DMS79 (cell line): ENCODE data around the gene AARSD1.
"Not testable (repeated sequence)": the region's sequence is repeated elsewhere in the genome, so short reads cannot be mapped to it uniquely, and the experiment has no call there.

Experiments
- DNase-seq: peaks from one replicate; lab custom pipeline; 2025; lab: John Stamatoyannopoulos, UW

AARSD1 gene

DNA sequence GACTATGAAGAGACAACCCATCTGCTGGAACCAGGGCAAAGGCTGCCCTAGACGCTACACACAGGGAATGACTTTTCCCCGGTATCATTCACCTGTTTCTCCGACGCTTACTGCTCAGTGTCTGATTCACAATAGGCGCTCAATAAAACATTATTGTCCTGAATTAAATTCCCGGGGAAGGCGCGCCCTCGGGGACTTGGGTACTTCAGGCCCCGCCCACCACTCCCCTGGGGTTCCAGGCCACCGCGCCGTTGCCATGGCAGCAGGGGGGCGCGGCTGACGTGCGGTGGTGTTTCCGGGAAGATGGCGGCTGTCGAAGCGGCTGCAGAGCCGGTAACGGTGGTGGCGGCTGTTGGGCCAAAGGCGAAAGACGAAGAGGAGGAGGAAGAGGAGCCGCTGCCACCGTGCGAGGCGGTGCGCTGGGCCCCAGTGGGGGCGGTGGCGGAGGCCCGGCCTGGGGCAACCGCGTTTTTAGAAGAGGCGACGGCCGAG is 16.1 kb upstream of the AARSD1 start, which contains the start of gene RUNDC1:
RUNDC1 (plus strand) TSS at position 292 of the 492 bp plus-strand sequence; CDS start at position 304, 12 bp downstream.
- DNase-seq = peak; percentile 76

DNA sequence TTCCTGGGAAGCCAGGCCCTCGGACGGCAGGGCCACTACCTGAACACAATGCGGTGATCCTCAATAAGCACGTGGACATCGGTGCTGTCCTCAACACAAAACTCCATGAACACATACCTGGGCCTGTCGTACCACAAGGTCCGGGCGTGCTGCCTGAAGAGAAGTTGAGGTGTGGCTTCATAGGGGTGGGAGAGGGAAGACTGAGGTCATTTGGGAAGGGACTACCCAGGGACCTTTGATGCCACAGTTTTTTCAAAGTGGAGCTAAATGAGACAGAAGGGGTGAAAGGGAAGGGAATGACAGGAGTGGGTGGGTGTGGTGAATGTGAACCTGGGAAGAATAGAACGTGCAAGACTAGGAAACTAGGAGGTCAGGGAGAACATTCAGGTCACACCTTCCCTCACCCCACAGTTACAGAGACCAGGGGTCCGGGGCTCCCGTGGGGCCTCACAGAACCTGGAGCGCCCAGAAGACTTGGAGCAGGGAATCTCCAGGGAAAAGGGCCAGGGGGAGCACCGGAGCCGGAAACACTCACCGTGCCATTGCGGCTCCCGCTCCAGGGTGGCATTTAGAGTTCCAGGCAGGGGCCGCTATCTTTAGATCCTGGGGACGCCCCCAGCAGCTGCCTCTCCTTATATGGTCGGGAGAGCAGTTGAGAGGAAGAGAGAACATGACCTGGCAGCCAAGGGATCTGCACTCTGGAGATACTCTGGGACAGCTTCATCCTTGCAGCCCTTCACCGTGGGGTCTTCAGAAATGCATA is 15.4 kb upstream of the AARSD1 start, which contains the start of gene PTGES3L:
PTGES3L (minus strand) TSS at position 570 of the 763 bp plus-strand sequence; CDS start at position 543, 27 bp downstream.
- DNase-seq = peak; percentile 59

- not testable (repeated sequence) for DNase-seq
These were observed 11.4 kb upstream of the AARSD1 start for GRCh38 chr17:42975701-42976100.

- DNase-seq = no peak
These were observed 11.0 kb upstream of the AARSD1 start for GRCh38 chr17:42975265-42975664.

- DNase-seq = not testable (repeated sequence)
These were observed 9.1 kb upstream of the AARSD1 start for GRCh38 chr17:42973323-42973722.

DNA sequence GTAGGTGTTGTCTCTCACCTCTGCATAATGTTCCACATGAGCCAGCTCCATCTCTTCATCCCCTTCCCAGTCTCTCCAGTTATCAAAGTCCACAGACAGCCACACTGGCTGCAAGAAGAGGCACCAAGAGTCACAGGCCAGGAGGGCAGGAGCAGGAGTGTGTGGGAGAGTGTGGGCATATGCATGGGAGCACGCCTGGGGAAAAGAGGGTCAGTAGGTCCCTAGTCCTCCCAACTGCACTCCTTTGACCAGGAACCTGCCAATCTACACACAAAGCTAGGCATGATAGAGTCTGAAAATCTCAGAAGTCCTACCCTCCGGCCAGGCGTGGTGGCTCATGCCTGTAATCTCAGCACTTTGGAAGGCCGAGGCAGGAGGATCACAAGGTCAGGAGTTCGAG is 7.3 kb upstream of the AARSD1 start:
- DNase-seq = no peak

DNA sequence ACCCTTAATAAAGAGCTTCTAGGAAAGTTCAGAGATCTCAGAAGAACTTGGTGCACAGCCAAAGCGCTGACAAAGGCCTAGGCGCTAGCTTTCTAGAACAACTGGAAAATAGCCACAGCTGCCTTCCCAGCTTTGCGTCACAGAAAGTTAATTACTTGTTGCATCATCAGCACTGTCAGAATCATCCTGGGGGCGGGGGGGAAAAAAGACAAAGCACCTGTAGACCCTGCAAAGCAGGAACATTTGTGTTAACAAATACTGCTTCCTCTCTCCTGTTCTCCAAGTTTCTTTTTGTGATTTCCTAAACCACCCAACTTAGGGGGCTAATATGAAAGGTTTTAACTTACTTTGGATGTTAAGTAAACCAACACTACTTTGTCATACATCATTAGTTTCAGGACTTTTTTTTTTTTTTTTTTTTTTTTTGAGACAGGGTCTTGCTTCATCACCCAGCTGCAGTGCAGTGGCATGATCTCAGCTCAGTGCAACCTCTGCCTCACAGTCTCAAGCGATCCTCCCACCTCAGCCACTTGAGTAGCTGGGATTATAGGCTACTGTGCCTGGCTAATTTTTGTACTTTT is 4.8 kb upstream of the AARSD1 start:
- DNase-seq = peak; percentile 8

DNA sequence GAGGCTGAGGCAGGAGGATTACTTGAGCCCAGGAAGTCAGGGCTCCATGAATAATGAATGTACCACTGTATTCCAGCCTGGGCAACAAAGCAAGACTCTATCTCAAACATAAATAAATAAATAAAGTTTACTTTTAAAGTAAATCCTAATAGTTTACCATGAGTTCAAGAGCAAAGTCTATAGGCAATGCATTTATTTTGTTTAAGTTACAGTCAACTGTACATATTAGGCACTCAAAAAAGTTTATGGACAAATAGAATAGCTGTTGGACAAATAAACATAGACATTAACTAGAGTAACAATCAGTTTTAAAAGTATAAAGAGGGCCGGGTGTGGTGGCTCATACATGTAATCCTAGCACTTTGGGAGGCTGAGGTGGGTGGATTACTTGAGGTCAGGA is 3.7 kb upstream of the AARSD1 start:
- DNase-seq = no peak

GRCh38 chr17:42953669-42954068 is 10.6 kb downstream of the AARSD1 start:
- no peak for DNase-seq

- no peak for DNase-seq
These were observed 14.0 kb downstream of the AARSD1 start for GRCh38 chr17:42950044-42950783.

- no peak for DNase-seq
These were observed 17.4 kb downstream of the AARSD1 start for GRCh38 chr17:42946812-42947211.

GRCh38 chr17:42944211-42944610 is 20.0 kb downstream of the AARSD1 start:
- no peak for DNase-seq

DNA sequence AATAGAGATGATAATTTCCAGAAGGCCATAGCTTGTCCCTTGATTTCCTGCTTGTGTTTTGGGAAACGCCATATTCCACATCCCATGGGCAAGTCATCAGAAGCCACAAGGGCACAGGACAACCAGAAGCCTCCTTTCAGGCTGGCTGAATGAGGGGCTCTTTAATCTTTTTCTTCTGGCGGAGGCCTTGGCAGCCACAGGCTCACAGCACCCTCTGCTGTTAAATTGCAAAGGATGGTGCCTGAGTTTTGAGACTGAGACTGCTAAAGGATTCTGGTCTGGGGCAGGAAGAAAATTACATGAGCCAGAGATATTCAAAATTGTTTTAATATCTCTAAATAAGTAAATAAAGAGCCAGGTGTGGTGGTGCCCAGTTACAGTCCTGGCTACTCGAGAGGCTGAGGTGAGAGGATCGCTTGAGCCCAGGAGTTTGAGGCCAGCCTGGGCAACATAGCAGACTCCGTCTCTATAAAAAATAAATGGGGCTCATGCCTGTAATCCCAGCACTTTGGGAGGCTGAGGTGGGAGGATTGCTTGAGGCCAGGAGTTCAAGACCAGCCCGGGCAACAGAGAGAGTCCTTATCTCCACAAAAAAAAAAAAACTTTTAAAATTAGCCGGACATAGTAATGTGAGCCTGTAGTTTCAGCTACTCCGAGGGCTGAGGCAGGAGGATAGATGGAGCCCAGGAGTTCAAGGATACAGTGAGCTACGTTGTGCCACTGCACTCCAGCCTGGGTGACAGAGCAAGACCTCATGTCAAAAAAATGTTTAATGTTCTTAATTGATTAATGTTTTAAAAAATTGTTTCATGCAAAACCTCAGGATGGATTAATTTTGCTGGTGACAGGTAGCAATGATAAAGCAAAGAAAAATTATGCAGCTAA is 26.3 kb downstream of the AARSD1 start:
- DNase-seq = peak; percentile 16

DNA sequence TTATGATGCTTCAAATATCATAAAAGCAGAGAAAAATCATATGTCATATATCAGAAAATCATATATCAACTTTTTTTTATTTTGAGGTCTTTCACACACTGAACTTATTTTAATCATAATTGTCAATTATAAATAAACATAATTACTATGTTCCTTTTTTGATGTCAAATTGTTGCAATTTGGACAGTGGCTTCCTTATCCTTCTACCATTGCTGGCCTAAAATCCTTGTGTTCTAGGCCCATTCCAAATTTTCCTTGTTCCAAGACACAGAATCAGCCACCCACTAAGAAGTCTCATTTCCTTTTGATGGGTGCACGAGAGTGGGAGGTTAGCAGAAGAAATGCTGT is 34.8 kb downstream of the AARSD1 start:
- no peak for DNase-seq

GRCh38 chr17:42928714-42929496 is 35.3 kb downstream of the AARSD1 start:
- no peak for DNase-seq

GRCh38 chr17:42924891-42925290 is 39.4 kb downstream of the AARSD1 start:
- DNase-seq = no peak

DNA sequence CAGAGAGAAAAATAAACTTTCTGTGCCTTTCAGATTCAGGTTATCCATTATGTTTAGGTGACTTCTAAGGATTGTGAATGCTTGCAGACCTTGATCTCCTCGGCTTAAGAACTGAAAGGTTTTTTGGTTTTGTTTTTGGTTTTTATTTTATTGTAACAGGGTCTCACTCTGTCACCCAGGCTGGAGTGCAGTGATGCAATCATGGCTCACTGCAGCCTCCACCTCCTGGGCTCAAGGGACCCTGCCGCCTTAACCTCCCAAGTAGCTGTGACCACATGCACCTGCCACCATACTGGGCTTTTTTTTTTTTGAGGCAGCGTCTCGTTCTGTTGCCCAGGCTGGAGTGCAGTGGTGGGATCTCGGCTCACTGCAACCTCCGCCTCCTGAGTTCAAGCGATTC is 40.8 kb downstream of the AARSD1 start:
- not testable (repeated sequence) for DNase-seq

- DNase-seq = no peak
These were observed 42.0 kb downstream of the AARSD1 start for GRCh38 chr17:42922294-42922693.

DNA sequence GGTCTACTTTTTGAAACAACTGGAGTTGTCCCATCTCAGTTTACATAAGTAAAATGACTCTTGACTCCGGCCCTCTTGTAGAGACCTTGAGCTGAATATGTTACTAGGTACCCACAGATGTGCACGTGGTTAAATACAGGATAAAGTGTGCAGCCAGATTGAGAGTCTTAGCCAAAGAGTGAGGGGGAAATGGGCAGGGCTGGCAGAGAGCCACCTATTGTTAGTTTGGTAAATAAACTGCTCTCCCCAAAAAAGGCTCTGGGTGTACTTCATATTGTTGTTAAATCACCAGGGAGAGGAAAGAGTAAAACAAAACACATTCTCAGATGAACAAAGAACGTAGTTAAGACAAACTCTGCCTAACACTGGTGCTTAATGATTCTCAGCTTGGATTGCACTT is 43.3 kb downstream of the AARSD1 start:
- peak; percentile 55 for DNase-seq

DNA sequence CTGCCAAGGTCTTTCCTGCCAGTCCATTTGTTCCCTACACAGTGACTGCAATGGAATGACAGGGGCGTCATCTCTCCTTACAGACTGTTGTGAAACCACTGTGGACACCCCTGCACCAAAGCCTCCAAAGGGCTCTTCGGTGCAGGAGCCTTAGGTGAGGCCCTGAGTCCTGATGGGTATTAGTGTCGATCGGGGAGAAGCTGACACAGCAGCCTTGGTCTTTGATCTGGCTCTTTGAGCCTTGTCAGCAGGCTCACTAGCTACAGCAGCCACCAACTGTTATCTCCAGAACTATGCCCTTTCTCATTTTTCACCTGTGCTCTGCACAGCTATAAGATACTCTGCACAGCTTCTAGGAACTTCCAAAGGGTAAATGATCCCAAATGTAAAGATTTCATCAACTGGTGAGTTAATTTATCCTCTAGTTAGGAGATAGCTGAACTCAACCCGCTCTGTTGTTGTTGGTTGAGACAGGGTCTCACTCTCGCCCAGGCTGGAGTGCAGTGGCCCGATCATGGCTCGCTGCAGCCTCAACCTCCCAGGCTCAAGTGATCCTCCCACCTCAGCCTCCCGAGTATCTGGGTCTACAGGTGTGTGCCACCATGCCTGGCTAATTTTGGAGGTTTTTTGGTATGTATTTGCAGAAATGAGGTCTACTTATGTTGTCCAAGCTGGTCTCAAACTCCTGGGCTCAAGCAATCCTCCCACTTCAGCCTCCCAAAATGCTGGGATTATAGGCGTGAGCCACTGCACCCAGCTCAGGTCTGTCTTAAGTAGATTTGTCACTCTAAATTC is 44.0 kb downstream of the AARSD1 start:
- DNase-seq = no peak
